GM12878 (cell line): ENCODE results near the gene TFAP2B. TPM values are rescaled to one million over a fixed set of nuclear protein-coding genes. Genes with fewer than 3 reads are reported as not detected.

ENCODE experiments used
- ATAC-seq: fragments of 200-7000 bp; cut with Tn5 transposase; 3 replicates; pipeline ENCODE4 v1.9.1; 2020; ENCODE audit warnings: mild to moderate bottlenecking, moderate library complexity
- BruUV-seq: library from RNA; stranded (reverse); fragments of 400-500 nt; replicated peaks from 2 replicates; lab custom pipeline; 2021; lab: Mats Ljungman, UMichigan
- CTCF ChIA-PET: fragments of 300-600 bp; sonication (Branson Sonifier 250); formaldehyde crosslinking; extraction: SDS; loops from one replicate; lab custom pipeline; 2021; ENCODE audit warnings: inconsistent platforms; lab: Yijun Ruan, JAX
- POLR2A ChIA-PET: fragments of 350-600 bp; formaldehyde crosslinking; extraction: SDS; loops from one replicate; lab custom pipeline; 2021; ENCODE audit warnings: inconsistent platforms; lab: Charles Lee
- RAD21 ChIA-PET: fragments of 300-600 bp; sonication (Branson Sonifier 250); formaldehyde crosslinking; loops from one replicate; lab custom pipeline; 2023; ENCODE audit warnings: antibody characterized with exemption; ENCODE audit not compliant: unreplicated experiment; lab: Charles Lee
- SMC1A ChIA-PET: fragments of 300-600 bp; sonication (Branson Sonifier 250); formaldehyde crosslinking; loops from one replicate; lab custom pipeline; 2023; ENCODE audit not compliant: unreplicated experiment, uncharacterized antibody; lab: Charles Lee
- DNase-seq: peaks from one replicate; pipeline ENCODE4 v3.0.0-alpha.2; 2011; ENCODE audit warnings: low read depth, low spot score
- FAIRE-seq: peaks from 3 replicates; lab custom pipeline; 2011; peaks lifted over from hg19 to GRCh38; lab: Jason Lieb, UNC
- H2AFZ ChIP-seq: 2 replicates; pipeline ENCODE4 v1.6.0; 2011; ENCODE audit warnings: low read depth, low read length, control low read depth; ENCODE audit not compliant: control insufficient read depth
- H3K27ac ChIP-seq: 2 replicates; pipeline ENCODE4 v1.5.1; 2011; ENCODE audit warnings: control low read depth; ENCODE audit not compliant: control insufficient read depth, insufficient read depth
- H3K27me3 ChIP-seq, 2 experiments: replicated peaks in 1 of 2; 2 replicates each; pipeline versions ENCODE4 v1.6.0 to v1.6.1; 2011; ENCODE audit warnings: low read length in 1 of 2; ENCODE audit not compliant: control insufficient read depth in 2 of 2, insufficient read depth in 2 of 2
- H3K36me3 ChIP-seq, 2 experiments: 2 replicates each; pipeline ENCODE4 v1.5.1; 2011; ENCODE audit warnings: low read length in 1 of 2; ENCODE audit not compliant: control insufficient read depth in 2 of 2, insufficient read depth in 2 of 2
- H3K4me1 ChIP-seq: 2 replicates; pipeline ENCODE4 v1.6.1; 2011; ENCODE audit warnings: mild to moderate bottlenecking, low read length, moderate library complexity, mixed read lengths; ENCODE audit not compliant: control insufficient read depth, insufficient read depth
- H3K4me2 ChIP-seq: 2 replicates; pipeline ENCODE4 v1.6.0; 2011; ENCODE audit warnings: control low read depth; ENCODE audit not compliant: control insufficient read depth, insufficient read depth
- H3K4me3 ChIP-seq: fragments of 200-600 bp; sonication (generic); 2 replicates; pipeline ENCODE4 v1.5.1; 2016
- H3K79me2 ChIP-seq: 2 replicates; pipeline ENCODE4 v1.6.0; 2011; ENCODE audit warnings: low read length; ENCODE audit not compliant: control insufficient read depth, insufficient read depth
- H3K9ac ChIP-seq: 2 replicates; pipeline ENCODE4 v1.8.0; 2011; ENCODE audit warnings: low read length, control low read depth, mixed read lengths; ENCODE audit not compliant: control insufficient read depth, insufficient read depth
- H3K9me3 ChIP-seq: replicated peaks from 3 replicates; pipeline ENCODE4 v1.5.1; 2011; ENCODE audit warnings: mild to moderate bottlenecking, low read length; ENCODE audit not compliant: control insufficient read depth, insufficient read depth
- H4K20me1 ChIP-seq: 2 replicates; pipeline ENCODE4 v1.6.0; 2011; ENCODE audit not compliant: control insufficient read depth, insufficient read depth
- CTCF ChIP-seq, 3 experiments: IDR thresholded peaks in 2 of 3; conservative IDR thresholded peaks in 1 of 3; 2 replicates each; pipeline ENCODE4 v1.5.1; 2011; ENCODE audit warnings: low read depth in 3 of 3, low read length in 3 of 3, mild to moderate bottlenecking in 3 of 3, control low read depth in 2 of 3, moderate library complexity in 2 of 3, inconsistent platforms in 1 of 3, mixed read lengths in 1 of 3; ENCODE audit not compliant: control insufficient read depth in 2 of 3, insufficient read depth in 1 of 3; ENCODE audit errors: extremely low read depth in 1 of 3
- DPF2 ChIP-seq: fragments of 450-650 bp; IDR thresholded peaks from 2 replicates; pipeline ENCODE4 v1.6.1; 2017; ENCODE audit warnings: mild to moderate bottlenecking
- NRF1 ChIP-seq: conservative IDR thresholded peaks from 2 replicates; pipeline ENCODE4 v1.6.1; 2011; ENCODE audit warnings: mild to moderate bottlenecking, low read depth, low read length, improper control_type of control experiment
- RAD21 ChIP-seq: IDR thresholded peaks from 2 replicates; pipeline ENCODE4 v1.6.1; 2011; ENCODE audit warnings: mild to moderate bottlenecking, low read depth, low read length, moderate library complexity; ENCODE audit not compliant: insufficient read depth
- RCOR1 ChIP-seq: conservative IDR thresholded peaks from 2 replicates; pipeline ENCODE4 v1.6.1; 2012; ENCODE audit warnings: low read depth, low read length, improper control_type of control experiment
- SP1 ChIP-seq: IDR thresholded peaks from one replicate; pipeline ENCODE4 v1.6.1; 2011; ENCODE audit warnings: low read depth, low read length
- TARDBP ChIP-seq: IDR thresholded peaks from 2 replicates; pipeline ENCODE4 v1.6.1; 2016; ENCODE audit warnings: borderline replicate concordance
- WRNIP1 ChIP-seq: IDR thresholded peaks from 2 replicates; pipeline ENCODE4 v1.6.1; 2011; ENCODE audit warnings: low read depth, low read length, improper control_type of control experiment, borderline replicate concordance
- WGBS: methylation state at CpG from one replicate; pipeline ENCODE4 v1.1.6; 2016; ENCODE audit warnings: low lambda C conversion rate; ENCODE audit not compliant: insufficient replicate concordance, insufficient coverage; ENCODE audit errors: missing lambda C conversion rate; 5-methylcytosine and 5-hydroxymethylcytosine counted together
- in situ Hi-C: fragments of 300-500 bp; cut with MboI; formaldehyde crosslinking; loops from 9 replicates; pipeline ENCODE4 v1.14.3; 2018; ENCODE audit warnings: mixed read lengths
- intact Hi-C: fragments of 100-400 bp; cut with micrococcal nuclease; formaldehyde crosslinking; loops from one replicate; pipeline ENCODE4 v1.14.2; 2022; ENCODE audit not compliant: unreplicated experiment
- polyA plus RNA-seq, 11 experiments: library from polyadenylated mRNA; depleted of rRNA in 4 of 11; unstranded in 6 of 11; stranded (reverse) in 5 of 11; fragments of >200 nt; fragmentation: Nextera tagmentation in 4 of 11; fragmentation: Illumina TruSeq in 1 of 11; extraction: Ambion mirVana in 4 of 11; extraction: Trizol in 1 of 11; gene quantifications; 1 replicate in 1 of 11; 2 replicates in 10 of 11; pipeline versions ENCODE4 v1.2.1 to v1.2.3, GENCODE V29; 2011 to 2016; ENCODE audit warnings: inconsistent platforms in 2 of 11, missing spikeins in 2 of 11, low read depth in 1 of 11
- total RNA-seq, 4 experiments: library from RNA; depleted of rRNA in 3 of 4; stranded (reverse); fragments of >200 nt in 3 of 4; fragmentation: Illumina TruSeq in 1 of 4; extraction: Trizol in 1 of 4; gene quantifications; 2 replicates each; pipeline versions ENCODE4 v1.2.1 to v1.2.3, GENCODE V29; 2013 to 2021
- TF ChIP-seq, protein P1 (sequence below): fragments of 450-650 bp; IDR thresholded peaks from 2 replicates; pipeline ENCODE4 v1.6.1; 2016; ENCODE audit warnings: mild to moderate bottlenecking
- TF ChIP-seq, protein P2 (sequence below): fragments of 450-650 bp; IDR thresholded peaks from 2 replicates; pipeline ENCODE4 v1.6.1; 2018; ENCODE audit warnings: borderline replicate concordance, mild to moderate bottlenecking; ENCODE audit not compliant: partially characterized antibody

The TFAP2B gene
- total and polyA plus RNA-seq, 10 of the 15 experiments (the other 5 are each of a cell fraction or from before 2014, with no cell fraction given): 0.03 to 0.15 (median 0.07) TPM; not detected in 5

DNA sequence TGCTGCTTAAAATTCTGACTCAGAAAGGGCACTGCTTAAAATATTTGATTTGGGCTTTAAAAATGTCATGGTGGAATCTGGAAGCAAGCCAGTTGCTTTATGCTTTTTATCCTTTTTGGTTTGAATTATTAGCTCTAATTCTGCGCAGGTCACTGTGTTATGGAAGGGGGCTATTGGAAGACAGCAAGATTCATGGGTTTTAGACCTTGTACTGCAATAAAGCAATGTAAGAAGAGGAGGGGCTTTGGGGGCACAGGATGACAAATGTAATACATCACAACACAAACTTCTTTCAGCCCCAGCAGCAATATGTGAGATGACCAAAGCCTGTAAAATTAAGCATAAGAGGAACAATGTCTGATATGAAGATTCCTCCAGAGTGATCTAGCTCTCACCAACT, 68.4 kb downstream of the TFAP2B start:
- SMC1A ChIA-PET: no interaction called here
- H3K27me3 ChIP-seq: no peaks in the 10 kb centered on the region
- no peak overlapping the region for H3K4me2 ChIP-seq
- H2AFZ ChIP-seq: no peak overlapping the region
- no peaks in the 10 kb centered on the region for H3K79me2 ChIP-seq
- intact Hi-C loops (no loop called here), in situ Hi-C loops (no loop called here)
- no peak overlapping the region for H3K4me3 ChIP-seq
- RAD21 ChIA-PET: no interaction called here
- BruUV-seq: no TSS peak
- H3K4me1 ChIP-seq: no peaks in the 10 kb centered on the region
- DNase-seq (no peak), ATAC-seq (no peak), FAIRE-seq (no peak)
- POLR2A ChIA-PET: no interaction called here
- CTCF ChIA-PET: no interaction called here
- H3K9ac ChIP-seq: no peak overlapping the region
- H3K36me3 ChIP-seq: no peaks in the 10 kb centered on the region
- no peaks in the 10 kb centered on the region for H4K20me1 ChIP-seq
- no peak overlapping the region for H3K27ac ChIP-seq
- TF ChIP-seq, protein P1, sequence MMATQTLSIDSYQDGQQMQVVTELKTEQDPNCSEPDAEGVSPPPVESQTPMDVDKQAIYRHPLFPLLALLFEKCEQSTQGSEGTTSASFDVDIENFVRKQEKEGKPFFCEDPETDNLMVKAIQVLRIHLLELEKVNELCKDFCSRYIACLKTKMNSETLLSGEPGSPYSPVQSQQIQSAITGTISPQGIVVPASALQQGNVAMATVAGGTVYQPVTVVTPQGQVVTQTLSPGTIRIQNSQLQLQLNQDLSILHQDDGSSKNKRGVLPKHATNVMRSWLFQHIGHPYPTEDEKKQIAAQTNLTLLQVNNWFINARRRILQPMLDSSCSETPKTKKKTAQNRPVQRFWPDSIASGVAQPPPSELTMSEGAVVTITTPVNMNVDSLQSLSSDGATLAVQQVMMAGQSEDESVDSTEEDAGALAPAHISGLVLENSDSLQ: no peak
- 0% methylated on average over 1 of the region's 1 CpG for WGBS
- H3K9me3 ChIP-seq: no peaks in the 10 kb centered on the region

DNA sequence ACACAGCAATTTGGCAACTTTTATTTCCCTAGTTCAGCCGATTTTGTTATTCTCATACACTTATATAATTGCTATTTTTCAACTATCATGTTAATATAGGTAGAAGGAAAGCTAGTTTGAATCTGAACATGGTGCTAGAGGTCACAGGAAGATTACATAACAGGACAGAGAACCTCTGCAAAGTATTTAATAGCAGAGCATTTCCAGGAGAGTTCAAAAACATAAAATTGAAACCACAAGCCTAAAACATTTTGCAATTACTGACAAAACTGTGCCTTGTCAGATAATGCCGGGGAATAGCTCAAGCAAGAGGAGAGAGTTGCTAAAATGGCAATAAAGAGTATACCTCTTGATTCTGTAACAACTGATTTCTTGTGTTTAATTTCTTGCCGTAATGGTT, 70.8 kb downstream of the TFAP2B start:
- CTCF ChIA-PET: no interaction called here
- RAD21 ChIA-PET: no interaction called here
- SMC1A ChIA-PET: no interaction called here
- TF ChIP-seq DPF2: no peak
- TF ChIP-seq TARDBP: no peak
- TF ChIP-seq RCOR1: no peak
- TF ChIP-seq RAD21: no peak
- TF ChIP-seq, protein P2, sequence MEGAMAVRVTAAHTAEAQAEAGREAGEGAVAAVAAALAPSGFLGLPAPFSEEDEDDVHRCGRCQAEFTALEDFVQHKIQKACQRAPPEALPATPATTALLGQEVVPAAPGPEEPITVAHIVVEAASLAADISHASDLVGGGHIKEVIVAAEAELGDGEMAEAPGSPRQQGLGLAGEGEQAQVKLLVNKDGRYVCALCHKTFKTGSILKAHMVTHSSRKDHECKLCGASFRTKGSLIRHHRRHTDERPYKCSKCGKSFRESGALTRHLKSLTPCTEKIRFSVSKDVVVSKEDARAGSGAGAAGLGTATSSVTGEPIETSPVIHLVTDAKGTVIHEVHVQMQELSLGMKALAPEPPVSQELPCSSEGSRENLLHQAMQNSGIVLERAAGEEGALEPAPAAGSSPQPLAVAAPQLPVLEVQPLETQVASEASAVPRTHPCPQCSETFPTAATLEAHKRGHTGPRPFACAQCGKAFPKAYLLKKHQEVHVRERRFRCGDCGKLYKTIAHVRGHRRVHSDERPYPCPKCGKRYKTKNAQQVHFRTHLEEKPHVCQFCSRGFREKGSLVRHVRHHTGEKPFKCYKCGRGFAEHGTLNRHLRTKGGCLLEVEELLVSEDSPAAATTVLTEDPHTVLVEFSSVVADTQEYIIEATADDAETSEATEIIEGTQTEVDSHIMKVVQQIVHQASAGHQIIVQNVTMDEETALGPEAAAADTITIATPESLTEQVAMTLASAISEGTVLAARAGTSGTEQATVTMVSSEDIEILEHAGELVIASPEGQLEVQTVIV: no peak
- TF ChIP-seq WRNIP1: no peak
- TF ChIP-seq NRF1: no peak
- no peak for TF ChIP-seq CTCF (IDR thresholded peaks at IDR 0.05 in 2 of 3, conservative IDR thresholded peaks at IDR 0.05 in 1 of 3; ENCODE audit: control insufficient read depth in 2 of 3, extremely low read depth in 1 of 3, insufficient read depth in 1 of 3, low read depth in 3 of 3, low read length in 3 of 3)
- TF ChIP-seq SP1: no peak

More for the DNA sequence above, 70.8 kb downstream of the TFAP2B start:
- intact Hi-C loops: no loop called here
- FAIRE-seq (no peak), DNase-seq (no peak), ATAC-seq (no peak)
- Histone ChIP-seq H3K27ac (no peak overlapping the region), H3K27me3 (no peaks in the 10 kb centered on the region), H3K36me3 (no peaks in the 10 kb centered on the region), H3K79me2 (no peaks in the 10 kb centered on the region), H3K4me2 (no peak overlapping the region), H2AFZ (no peak overlapping the region), H4K20me1 (no peaks in the 10 kb centered on the region), H3K4me3 (no peak overlapping the region), H3K9me3 (no peaks in the 10 kb centered on the region), H3K9ac (no peak overlapping the region), H3K4me1 (no peaks in the 10 kb centered on the region)
- 11% methylated on average over 3 of the region's 3 CpGs for WGBS
- no TSS peak for BruUV-seq
- in situ Hi-C loops: no loop called here
- POLR2A ChIA-PET: interaction anchor here (0.6 kb wide), 1 partner anchor 21 kb away, joined by 4 read pairs; no protein-coding TSS in a partner anchor
